Activated naive CD8-positive, alpha-beta T cell treated with anti-CD3 and anti-CD28 coated beads for 36 hours (primary cell): ENCODE measurements around the gene ARMC9. TPM values are rescaled to one million over a fixed set of nuclear protein-coding genes. Genes with fewer than 3 reads are reported as not detected.

Experiments used
- DNase-seq: peaks from one replicate; pipeline ENCODE4 v3.0.0; 2021
- H3K27ac Mint-ChIP-seq: one replicate; pipeline ENCODE4 v1.8.0; 2022; ENCODE audit warnings: mild to moderate bottlenecking, moderate library complexity, mixed read lengths
- H3K27me3 Mint-ChIP-seq: one replicate; pipeline ENCODE4 v1.8.0; 2022; ENCODE audit warnings: mild to moderate bottlenecking, mixed read lengths
- H3K36me3 Mint-ChIP-seq: one replicate; pipeline ENCODE4 v1.8.0; 2021; ENCODE audit warnings: mild to moderate bottlenecking, mixed read lengths
- H3K4me1 Mint-ChIP-seq: one replicate; pipeline ENCODE4 v1.8.0; 2021; ENCODE audit warnings: mixed read lengths
- H3K4me3 Mint-ChIP-seq: one replicate; pipeline ENCODE4 v1.8.0; 2022; ENCODE audit warnings: mild to moderate bottlenecking, moderate library complexity, mixed read lengths
- H3K9me3 Mint-ChIP-seq: one replicate; pipeline ENCODE4 v1.8.0; 2022; ENCODE audit warnings: mixed read lengths
- total RNA-seq, 2 experiments: library from RNA; stranded (reverse); gene quantifications; one replicate each; pipeline ENCODE4 v1.2.3, GENCODE V29; 2021

ARMC9 gene
- total RNA-seq, 2 experiments from 2014 or later: 3.9 to 5.1 TPM

GRCh38 chr2:231391981-231392380, 193.6 kb downstream of the ARMC9 start:
- peaks cover 19% of the 10 kb centered on the region for H3K4me1 Mint-ChIP-seq
- H3K36me3 Mint-ChIP-seq: no peaks in the 10 kb centered on the region
- no peak overlapping the region for H3K27ac Mint-ChIP-seq
- H3K4me3 Mint-ChIP-seq: no peak overlapping the region
- no peaks in the 10 kb centered on the region for H3K9me3 Mint-ChIP-seq
- no peak for DNase-seq
- H3K27me3 Mint-ChIP-seq: peaks cover 29% of the 10 kb centered on the region

GRCh38 chr2:231392431-231393148, 194.2 kb downstream of the ARMC9 start:
- H3K4me1 Mint-ChIP-seq: peaks cover 20% of the 10 kb centered on the region
- no peaks in the 10 kb centered on the region for H3K9me3 Mint-ChIP-seq
- peak overlapping the region; percentile 83 for H3K27ac Mint-ChIP-seq

GRCh38 chr2:231393149-231394131, 195.0 kb downstream of the ARMC9 start:
- peak overlapping the region; percentile 59 for H3K4me3 Mint-ChIP-seq
- H3K27ac Mint-ChIP-seq: peak overlapping the region; percentile 83
- peak; percentile 33 for DNase-seq
- H3K4me1 Mint-ChIP-seq: peaks cover 20% of the 10 kb centered on the region
- H3K27me3 Mint-ChIP-seq: peaks cover 36% of the 10 kb centered on the region
- no peaks in the 10 kb centered on the region for H3K36me3 Mint-ChIP-seq
- H3K9me3 Mint-ChIP-seq: no peaks in the 10 kb centered on the region

More at GRCh38 chr2:231392431-231393148, 194.2 kb downstream of the ARMC9 start:
- Mint-ChIP-seq H3K4me3 (no peak overlapping the region), H3K36me3 (no peaks in the 10 kb centered on the region), H3K27me3 (peaks cover 33% of the 10 kb centered on the region)
- no peak for DNase-seq

GRCh38 chr2:231394211-231395141, 196.0 kb downstream of the ARMC9 start:
- Mint-ChIP-seq H3K4me3 (peak overlapping the region; percentile 47), H3K4me1 (peaks cover 20% of the 10 kb centered on the region), H3K9me3 (no peaks in the 10 kb centered on the region), H3K27ac (no peak overlapping the region), H3K36me3 (no peaks in the 10 kb centered on the region), H3K27me3 (peaks cover 36% of the 10 kb centered on the region)
- DNase-seq: no peak

- peaks cover 36% of the 10 kb centered on the region for H3K27me3 Mint-ChIP-seq
- peaks cover 20% of the 10 kb centered on the region for H3K4me1 Mint-ChIP-seq
- peak within 1 kb of the TSS; percentile 47 for H3K4me3 Mint-ChIP-seq
- no peak for DNase-seq
- no peak within 1 kb of the TSS for H3K27ac Mint-ChIP-seq
- no peaks in the 10 kb centered on the region for H3K9me3 Mint-ChIP-seq
- H3K36me3 Mint-ChIP-seq: no peaks in the 10 kb centered on the region
These were observed 197.0 kb downstream of the ARMC9 start, which contains the start of gene B3GNT7 for GRCh38 chr2:231395188-231396057. Gene B3GNT7 (plus strand): TSS chr2:231395710. CDS start chr2:231395804, 94 bp downstream.

GRCh38 chr2:231396058-231396821, 197.8 kb downstream of the ARMC9 start:
- no peaks in the 10 kb centered on the region for H3K9me3 Mint-ChIP-seq
- H3K4me1 Mint-ChIP-seq: peaks cover 20% of the 10 kb centered on the region
- peaks cover 36% of the 10 kb centered on the region for H3K27me3 Mint-ChIP-seq
- H3K36me3 Mint-ChIP-seq: no peaks in the 10 kb centered on the region
- peak overlapping the region; percentile 45 for H3K4me3 Mint-ChIP-seq
- DNase-seq: no peak
- H3K27ac Mint-ChIP-seq: no peak overlapping the region

- peak overlapping the region; percentile 8 for H3K4me3 Mint-ChIP-seq
- H3K9me3 Mint-ChIP-seq: no peaks in the 10 kb centered on the region
- peaks cover 20% of the 10 kb centered on the region for H3K4me1 Mint-ChIP-seq
- DNase-seq: no peak
- peaks cover 36% of the 10 kb centered on the region for H3K27me3 Mint-ChIP-seq
- H3K27ac Mint-ChIP-seq: no peak overlapping the region
- no peaks in the 10 kb centered on the region for H3K36me3 Mint-ChIP-seq
These were observed 198.8 kb downstream of the ARMC9 start for GRCh38 chr2:231397011-231397927.

GRCh38 chr2:231397928-231398294, 199.5 kb downstream of the ARMC9 start:
- Mint-ChIP-seq H3K9me3 (no peaks in the 10 kb centered on the region), H3K27ac (no peak overlapping the region), H3K4me3 (no peak overlapping the region), H3K4me1 (peaks cover 20% of the 10 kb centered on the region), H3K36me3 (no peaks in the 10 kb centered on the region), H3K27me3 (peaks cover 36% of the 10 kb centered on the region)
- DNase-seq: no peak

- H3K4me3 Mint-ChIP-seq: no peak overlapping the region
- no peaks in the 10 kb centered on the region for H3K36me3 Mint-ChIP-seq
These were observed 200.2 kb downstream of the ARMC9 start for GRCh38 chr2:231398585-231398984.

GRCh38 chr2:231399046-231399852, 200.8 kb downstream of the ARMC9 start:
- Mint-ChIP-seq H3K4me3 (no peak overlapping the region), H3K27ac (no peak overlapping the region), H3K4me1 (peaks cover 7% of the 10 kb centered on the region), H3K27me3 (peaks cover 26% of the 10 kb centered on the region), H3K9me3 (no peaks in the 10 kb centered on the region), H3K36me3 (no peaks in the 10 kb centered on the region)
- no peak for DNase-seq

More at GRCh38 chr2:231398585-231398984, 200.2 kb downstream of the ARMC9 start:
- Mint-ChIP-seq H3K27me3 (peaks cover 32% of the 10 kb centered on the region), H3K9me3 (no peaks in the 10 kb centered on the region), H3K27ac (no peak overlapping the region), H3K4me1 (peaks cover 14% of the 10 kb centered on the region)
- DNase-seq: no peak

GRCh38 chr2:231399853-231400680, 201.6 kb downstream of the ARMC9 start:
- no peak for DNase-seq
- Mint-ChIP-seq H3K4me3 (no peak overlapping the region), H3K27ac (no peak overlapping the region), H3K9me3 (no peaks in the 10 kb centered on the region), H3K36me3 (no peaks in the 10 kb centered on the region), H3K4me1 (peaks cover 6% of the 10 kb centered on the region), H3K27me3 (peaks cover 18% of the 10 kb centered on the region)
